HG03159 (cell line): ENCODE measurements around the gene UFL1.

ENCODE experiments used
- ATAC-seq: cut with Tn5 transposase; IDR thresholded peaks from one replicate; pipeline ENCODE4 v1.9.1; 2021; ENCODE audit warnings: mild to moderate bottlenecking, moderate library complexity; ENCODE audit not compliant: unreplicated experiment

Gene UFL1

DNA sequence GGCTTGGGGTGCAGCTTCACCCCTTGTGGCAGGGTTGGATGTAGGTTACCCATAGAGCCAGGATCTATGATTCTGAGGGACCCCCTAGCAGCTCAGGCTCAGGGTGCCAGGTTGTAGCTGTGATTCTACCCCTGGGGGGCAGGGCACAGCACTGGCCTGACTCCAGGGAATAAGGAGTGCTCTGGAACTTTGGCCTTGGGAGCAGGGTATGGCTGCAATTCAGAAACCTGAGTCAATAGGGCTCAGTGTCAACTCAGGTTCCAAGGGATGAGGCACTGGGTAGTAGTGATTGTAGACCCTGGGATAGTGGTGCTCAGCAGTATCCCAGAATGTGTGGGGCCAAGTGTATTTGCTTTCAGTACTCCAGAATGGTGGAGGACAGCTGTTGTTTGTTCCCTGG lies 49.9 kb downstream of the UFL1 start:
- no peak for ATAC-seq

DNA sequence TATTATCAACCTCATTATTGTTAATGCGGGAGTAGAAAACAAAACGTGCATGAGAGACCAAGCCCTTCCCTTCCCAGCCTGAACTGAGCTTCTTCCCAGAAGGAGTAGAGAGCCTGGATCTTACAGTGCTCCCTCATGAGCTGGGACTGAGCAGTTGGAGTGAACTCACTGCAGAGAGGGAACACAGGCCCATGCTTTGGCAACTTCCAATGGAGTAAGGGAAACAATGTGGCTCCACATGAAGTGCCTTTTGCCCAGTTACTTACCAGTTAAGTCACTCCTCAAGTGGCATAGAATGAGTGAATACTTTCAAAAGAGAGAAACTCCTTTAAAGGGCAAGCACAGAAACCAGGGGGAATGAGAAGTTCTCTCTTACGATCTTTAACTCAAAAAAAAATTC lies 53.8 kb downstream of the UFL1 start:
- ATAC-seq, result no peak

- no peak for ATAC-seq
Measured at GRCh38 chr6:96576221-96576620, 54.6 kb downstream of the UFL1 start.

GRCh38 chr6:96582021-96582420 lies 60.4 kb downstream of the UFL1 start:
- ATAC-seq, result no peak

GRCh38 chr6:96582436-96582835 lies 60.8 kb downstream of the UFL1 start:
- no peak for ATAC-seq

- no peak for ATAC-seq
Measured at GRCh38 chr6:96604420-96604819, 82.8 kb downstream of the UFL1 start.
